GM12878 (cell line): Measurements from ENCODE around the gene HP1BP3. TPM values are rescaled to one million over a fixed set of nuclear protein-coding genes. Genes with fewer than 3 reads are reported as not detected.

Experiments used
- ATAC-seq: fragments of 200-7000 bp; cut with Tn5 transposase; 3 replicates; pipeline ENCODE4 v1.9.1; 2020; ENCODE audit warnings: mild to moderate bottlenecking, moderate library complexity
- BruUV-seq: library from RNA; stranded (reverse); fragments of 400-500 nt; replicated peaks from 2 replicates; lab custom pipeline; 2021; lab: Mats Ljungman, UMichigan
- CTCF ChIA-PET: fragments of 300-600 bp; sonication (Branson Sonifier 250); formaldehyde crosslinking; extraction: SDS; loops from one replicate; lab custom pipeline; 2021; ENCODE audit warnings: inconsistent platforms; lab: Yijun Ruan, JAX
- POLR2A ChIA-PET: fragments of 350-600 bp; formaldehyde crosslinking; extraction: SDS; loops from one replicate; lab custom pipeline; 2021; ENCODE audit warnings: inconsistent platforms; lab: Charles Lee
- RAD21 ChIA-PET: fragments of 300-600 bp; sonication (Branson Sonifier 250); formaldehyde crosslinking; loops from one replicate; lab custom pipeline; 2023; ENCODE audit warnings: antibody characterized with exemption; ENCODE audit not compliant: unreplicated experiment; lab: Charles Lee
- SMC1A ChIA-PET: fragments of 300-600 bp; sonication (Branson Sonifier 250); formaldehyde crosslinking; loops from one replicate; lab custom pipeline; 2023; ENCODE audit not compliant: unreplicated experiment, uncharacterized antibody; lab: Charles Lee
- DNase-seq: peaks from one replicate; pipeline ENCODE4 v3.0.0-alpha.2; 2011; ENCODE audit warnings: low read depth, low spot score
- FAIRE-seq: peaks from 3 replicates; lab custom pipeline; 2011; peaks lifted over from hg19 to GRCh38; lab: Jason Lieb, UNC
- H2AFZ ChIP-seq: 2 replicates; pipeline ENCODE4 v1.6.0; 2011; ENCODE audit warnings: low read depth, low read length, control low read depth; ENCODE audit not compliant: control insufficient read depth
- H3K27ac ChIP-seq: 2 replicates; pipeline ENCODE4 v1.5.1; 2011; ENCODE audit warnings: control low read depth; ENCODE audit not compliant: control insufficient read depth, insufficient read depth
- H3K27me3 ChIP-seq, 2 experiments: replicated peaks in 1 of 2; 2 replicates each; pipeline versions ENCODE4 v1.6.0 to v1.6.1; 2011; ENCODE audit warnings: low read length in 1 of 2; ENCODE audit not compliant: control insufficient read depth in 2 of 2, insufficient read depth in 2 of 2
- H3K36me3 ChIP-seq, 2 experiments: 2 replicates each; pipeline ENCODE4 v1.5.1; 2011; ENCODE audit warnings: low read length in 1 of 2; ENCODE audit not compliant: control insufficient read depth in 2 of 2, insufficient read depth in 2 of 2
- H3K4me1 ChIP-seq: 2 replicates; pipeline ENCODE4 v1.6.1; 2011; ENCODE audit warnings: mild to moderate bottlenecking, low read length, moderate library complexity, mixed read lengths; ENCODE audit not compliant: control insufficient read depth, insufficient read depth
- H3K4me2 ChIP-seq: 2 replicates; pipeline ENCODE4 v1.6.0; 2011; ENCODE audit warnings: control low read depth; ENCODE audit not compliant: control insufficient read depth, insufficient read depth
- H3K4me3 ChIP-seq: fragments of 200-600 bp; sonication (generic); 2 replicates; pipeline ENCODE4 v1.5.1; 2016
- H3K79me2 ChIP-seq: 2 replicates; pipeline ENCODE4 v1.6.0; 2011; ENCODE audit warnings: low read length; ENCODE audit not compliant: control insufficient read depth, insufficient read depth
- H3K9ac ChIP-seq: 2 replicates; pipeline ENCODE4 v1.8.0; 2011; ENCODE audit warnings: low read length, control low read depth, mixed read lengths; ENCODE audit not compliant: control insufficient read depth, insufficient read depth
- H3K9me3 ChIP-seq: replicated peaks from 3 replicates; pipeline ENCODE4 v1.5.1; 2011; ENCODE audit warnings: mild to moderate bottlenecking, low read length; ENCODE audit not compliant: control insufficient read depth, insufficient read depth
- H4K20me1 ChIP-seq: 2 replicates; pipeline ENCODE4 v1.6.0; 2011; ENCODE audit not compliant: control insufficient read depth, insufficient read depth
- BCL11A ChIP-seq: IDR thresholded peaks from 2 replicates; pipeline ENCODE4 v1.6.1; 2011; ENCODE audit warnings: low read depth, low read length
- BHLHE40 ChIP-seq, 2 experiments: fragments of 450-650 bp in 1 of 2; IDR thresholded peaks; 2 replicates each; pipeline ENCODE4 v1.6.1; 2011 to 2017; ENCODE audit warnings: low read depth in 2 of 2, borderline replicate concordance in 1 of 2, improper control_type of control experiment in 1 of 2, low read length in 1 of 2, mild to moderate bottlenecking in 1 of 2
- CEBPZ ChIP-seq: fragments of 150-350 bp; IDR thresholded peaks from 2 replicates; pipeline ENCODE4 v1.6.1; 2016; ENCODE audit warnings: low read depth, low read length
- E4F1 ChIP-seq: fragments of 450-650 bp; IDR thresholded peaks from 2 replicates; pipeline ENCODE4 v1.6.1; 2018; ENCODE audit warnings: borderline replicate concordance, mild to moderate bottlenecking; ENCODE audit not compliant: partially characterized antibody
- ETV6 ChIP-seq, 2 experiments: fragments of 450-650 bp in 1 of 2; IDR thresholded peaks in 1 of 2; conservative IDR thresholded peaks in 1 of 2; 2 replicates each; pipeline ENCODE4 v1.6.1; 2014; ENCODE audit warnings: antibody characterized with exemption in 1 of 2, borderline replicate concordance in 1 of 2, low read depth in 1 of 2, mild to moderate bottlenecking in 1 of 2, moderate library complexity in 1 of 2
- FOXM1 ChIP-seq: IDR thresholded peaks from 2 replicates; pipeline ENCODE4 v1.6.1; 2012; ENCODE audit warnings: low read depth, mild to moderate bottlenecking, inconsistent platforms, low read length, moderate library complexity
- HDAC6 ChIP-seq: fragments of 200-600 bp; sonication (generic); IDR thresholded peaks from one replicate; pipeline ENCODE4 v1.8.0; 2017; ENCODE audit warnings: antibody characterized with exemption; ENCODE audit not compliant: unreplicated experiment
- HDGF ChIP-seq: fragments of 450-650 bp; IDR thresholded peaks from 2 replicates; pipeline ENCODE4 v1.6.1; 2016; ENCODE audit warnings: antibody characterized with exemption
- IRF3 ChIP-seq: fragments of 450-650 bp; IDR thresholded peaks from 2 replicates; pipeline ENCODE4 v1.6.1; 2014; ENCODE audit warnings: mild to moderate bottlenecking
- MXI1 ChIP-seq: fragments of 150-350 bp; IDR thresholded peaks from 2 replicates; pipeline ENCODE4 v1.6.1; 2011; ENCODE audit warnings: low read depth, mild to moderate bottlenecking, inconsistent platforms, low read length, improper control_type of control experiment
- RB1 ChIP-seq: fragments of 450-650 bp; formaldehyde crosslinking; IDR thresholded peaks from 2 replicates; pipeline ENCODE4 v1.6.1; 2017; ENCODE audit warnings: mild to moderate bottlenecking, borderline replicate concordance
- SPI1 ChIP-seq: IDR thresholded peaks from 2 replicates; pipeline ENCODE4 v1.6.1; 2011; ENCODE audit warnings: low read depth, mild to moderate bottlenecking, low read length, moderate library complexity, borderline replicate concordance; ENCODE audit not compliant: insufficient read depth
- TAF1 ChIP-seq: IDR thresholded peaks from 2 replicates; pipeline ENCODE4 v1.6.1; 2011; ENCODE audit warnings: mild to moderate bottlenecking, low read depth, low read length, borderline replicate concordance
- USF2 ChIP-seq: IDR thresholded peaks from 2 replicates; pipeline ENCODE4 v1.6.1; 2011; ENCODE audit warnings: low read depth, low read length, improper control_type of control experiment, borderline replicate concordance
- WGBS: methylation state at CpG from one replicate; pipeline ENCODE4 v1.1.6; 2016; ENCODE audit warnings: low lambda C conversion rate; ENCODE audit not compliant: insufficient replicate concordance, insufficient coverage; ENCODE audit errors: missing lambda C conversion rate; 5-methylcytosine and 5-hydroxymethylcytosine counted together
- in situ Hi-C: fragments of 300-500 bp; cut with MboI; formaldehyde crosslinking; loops from 9 replicates; pipeline ENCODE4 v1.14.3; 2018; ENCODE audit warnings: mixed read lengths
- intact Hi-C: fragments of 100-400 bp; cut with micrococcal nuclease; formaldehyde crosslinking; loops from one replicate; pipeline ENCODE4 v1.14.2; 2022; ENCODE audit not compliant: unreplicated experiment
- polyA plus RNA-seq, 11 experiments: library from polyadenylated mRNA; depleted of rRNA in 4 of 11; unstranded in 6 of 11; stranded (reverse) in 5 of 11; fragments of >200 nt; fragmentation: Nextera tagmentation in 4 of 11; fragmentation: Illumina TruSeq in 1 of 11; extraction: Ambion mirVana in 4 of 11; extraction: Trizol in 1 of 11; gene quantifications; 1 replicate in 1 of 11; 2 replicates in 10 of 11; pipeline versions ENCODE4 v1.2.1 to v1.2.3, GENCODE V29; 2011 to 2016; ENCODE audit warnings: inconsistent platforms in 2 of 11, missing spikeins in 2 of 11, low read depth in 1 of 11
- total RNA-seq, 4 experiments: library from RNA; depleted of rRNA in 3 of 4; stranded (reverse); fragments of >200 nt in 3 of 4; fragmentation: Illumina TruSeq in 1 of 4; extraction: Trizol in 1 of 4; gene quantifications; 2 replicates each; pipeline versions ENCODE4 v1.2.1 to v1.2.3, GENCODE V29; 2013 to 2021

HP1BP3 gene
- total and polyA plus RNA-seq, 10 of the 15 experiments (the other 5 are each of a cell fraction or from before 2014, with no cell fraction given) = 32.6 to 188 (median 133) TPM

GRCh38 chr1:20739225-20739624, 47.9 kb downstream of the HP1BP3 start:
- ChIA-PET SMC1A (interaction anchor here (0.7 to 1.8 kb wide), 2 partner anchors 86 to 456 kb away, joined by 3 to 7 read pairs; no protein-coding TSS in a partner anchor), CTCF (interaction anchor here (2.6 kb wide), 1 partner anchor 456 kb away, joined by 7 read pairs; no protein-coding TSS in a partner anchor), RAD21 (no interaction called here), POLR2A (no interaction called here)
- in situ Hi-C loops (no loop called here), intact Hi-C loops (no loop called here)
- no peaks in the 10 kb centered on the region for H3K4me1 ChIP-seq
- H3K27ac ChIP-seq = no peak overlapping the region
- H3K4me2 ChIP-seq = no peak overlapping the region
- peaks cover 0 to 26% of the 10 kb centered on the region in 2 experiments for H3K36me3 ChIP-seq
- no peak overlapping the region for H3K9ac ChIP-seq
- no peaks in the 10 kb centered on the region for H3K79me2 ChIP-seq
- FAIRE-seq (no peak), ATAC-seq (no peak), DNase-seq (no peak)
- H3K27me3 ChIP-seq = no peaks in the 10 kb centered on the region
- 98% methylated on average over 2 of the region's 2 CpGs for WGBS
- no TSS peak for BruUV-seq
- H4K20me1 ChIP-seq = no peaks in the 10 kb centered on the region
- H3K9me3 ChIP-seq = no peaks in the 10 kb centered on the region
- H3K4me3 ChIP-seq = no peak overlapping the region
- no peak overlapping the region for H2AFZ ChIP-seq
- TF ChIP-seq BCL11A (no peak), HDGF (no peak), MXI1 (no peak), E4F1 (no peak), IRF3 (no peak), RB1 (no peak), BHLHE40 (IDR thresholded peaks at IDR 0.05; ENCODE audit: borderline replicate concordance in 1 of 2, low read depth in 2 of 2, low read length in 1 of 2) (no peak), TAF1 (no peak), FOXM1 (no peak), HDAC6 (no peak), USF2 (no peak), ETV6 (conservative IDR thresholded peaks at IDR 0.05 in 1 of 2, IDR thresholded peaks at IDR 0.05 in 1 of 2; ENCODE audit: borderline replicate concordance in 1 of 2, low read depth in 1 of 2) (no peak), SPI1 (no peak), CEBPZ (no peak)
